Esophagus squamous epithelium (tissue), 4 donors: ENCODE data around the gene PPL.

ENCODE experiments used
- CTCF ChIP-seq, 6 experiments: fragments of 450-650 bp in 4 of 6; fragments of 200-600 bp in 2 of 6; sonication (generic) in 2 of 6; IDR thresholded peaks; one replicate each; pipeline ENCODE4 v1.5.1; 2016 to 2019; ENCODE audit warnings: antibody characterized with exemption in 6 of 6, mild to moderate bottlenecking in 4 of 6, moderate library complexity in 4 of 6
- POLR2A ChIP-seq, 4 donors: fragments of 450-650 bp; IDR thresholded peaks; one replicate each; pipeline ENCODE4 v1.6.1; 2017; ENCODE audit warnings: antibody characterized with exemption in 4 of 4, mild to moderate bottlenecking in 4 of 4, moderate library complexity in 3 of 4

- TF ChIP-seq POLR2A (IDR thresholded peaks at IDR 0.05), result no peak
- no peak for TF ChIP-seq CTCF (IDR thresholded peaks at IDR 0.05)
These were observed 36.9 kb downstream of the PPL start for GRCh38 chr16:4900036-4900435.
